Parietal lobe (tissue), 2 donors: ENCODE data around the gene EME1. TPM values are rescaled to one million over a fixed set of nuclear protein-coding genes. Genes with fewer than 3 reads are reported as not detected.

Source experiments
- small RNA-seq: library from RNA; depleted of rRNA; stranded (forward); fragments of <200 nt; gene quantifications from one replicate; pipeline ENCODE3, GENCODE V24; 2014; ENCODE audit warnings: low replicate concordance
- total RNA-seq: library from RNA; depleted of rRNA; stranded (reverse); fragments of >200 nt; gene quantifications from one replicate; pipeline ENCODE4 v1.2.3, GENCODE V29; 2014

EME1 gene, protein sequence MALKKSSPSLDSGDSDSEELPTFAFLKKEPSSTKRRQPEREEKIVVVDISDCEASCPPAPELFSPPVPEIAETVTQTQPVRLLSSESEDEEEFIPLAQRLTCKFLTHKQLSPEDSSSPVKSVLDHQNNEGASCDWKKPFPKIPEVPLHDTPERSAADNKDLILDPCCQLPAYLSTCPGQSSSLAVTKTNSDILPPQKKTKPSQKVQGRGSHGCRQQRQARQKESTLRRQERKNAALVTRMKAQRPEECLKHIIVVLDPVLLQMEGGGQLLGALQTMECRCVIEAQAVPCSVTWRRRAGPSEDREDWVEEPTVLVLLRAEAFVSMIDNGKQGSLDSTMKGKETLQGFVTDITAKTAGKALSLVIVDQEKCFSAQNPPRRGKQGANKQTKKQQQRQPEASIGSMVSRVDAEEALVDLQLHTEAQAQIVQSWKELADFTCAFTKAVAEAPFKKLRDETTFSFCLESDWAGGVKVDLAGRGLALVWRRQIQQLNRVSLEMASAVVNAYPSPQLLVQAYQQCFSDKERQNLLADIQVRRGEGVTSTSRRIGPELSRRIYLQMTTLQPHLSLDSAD
- 3.4 TPM for total RNA-seq

DNA sequence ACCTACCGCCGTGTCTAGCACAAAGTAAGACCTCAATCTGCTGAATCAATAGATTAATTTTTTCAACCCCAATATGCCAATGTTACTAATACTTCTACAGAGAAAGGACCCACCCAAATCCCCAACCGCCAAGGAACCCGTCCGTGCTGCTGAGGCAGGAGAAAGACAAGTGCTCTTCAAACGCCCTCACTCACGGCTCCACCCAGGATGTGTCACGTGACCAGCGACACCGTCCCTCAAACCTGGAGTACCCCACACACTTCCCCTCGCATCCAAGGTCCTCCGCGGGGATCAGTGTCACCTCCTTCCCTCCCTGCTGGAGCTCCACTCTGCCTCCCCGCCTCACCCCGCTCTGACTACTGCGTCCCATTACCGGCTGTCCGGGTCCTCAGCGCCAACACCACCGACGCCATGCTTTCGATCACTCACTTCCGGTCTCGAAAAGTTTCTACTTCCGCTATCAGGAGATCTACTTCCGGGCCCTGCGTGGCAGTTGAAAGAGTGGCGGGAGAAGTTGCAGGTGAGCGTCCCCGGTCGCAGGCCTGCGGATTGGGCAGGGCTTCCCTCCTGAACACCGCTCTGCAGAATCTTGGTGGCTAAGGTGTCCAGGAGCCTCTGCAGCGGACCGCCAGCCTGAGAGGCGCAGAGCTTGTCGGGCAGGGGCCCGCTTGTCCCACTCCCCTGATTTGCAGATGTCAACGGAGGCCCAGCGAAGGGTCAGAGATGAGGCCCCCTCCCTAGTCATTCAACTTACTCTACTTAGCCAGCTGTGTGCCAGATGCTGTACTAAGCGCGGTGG lies at the start of gene EME1, which contains the start of gene MRPL27:
TSS of gene EME1 (plus strand) at position 472 of the 799 bp plus-strand sequence. CDS start 1,980 bp downstream, outside the sequence.
TSS of gene MRPL27 (minus strand) at position 427 of the 799 bp plus-strand sequence. CDS start at position 413, 14 bp downstream.

DNA sequence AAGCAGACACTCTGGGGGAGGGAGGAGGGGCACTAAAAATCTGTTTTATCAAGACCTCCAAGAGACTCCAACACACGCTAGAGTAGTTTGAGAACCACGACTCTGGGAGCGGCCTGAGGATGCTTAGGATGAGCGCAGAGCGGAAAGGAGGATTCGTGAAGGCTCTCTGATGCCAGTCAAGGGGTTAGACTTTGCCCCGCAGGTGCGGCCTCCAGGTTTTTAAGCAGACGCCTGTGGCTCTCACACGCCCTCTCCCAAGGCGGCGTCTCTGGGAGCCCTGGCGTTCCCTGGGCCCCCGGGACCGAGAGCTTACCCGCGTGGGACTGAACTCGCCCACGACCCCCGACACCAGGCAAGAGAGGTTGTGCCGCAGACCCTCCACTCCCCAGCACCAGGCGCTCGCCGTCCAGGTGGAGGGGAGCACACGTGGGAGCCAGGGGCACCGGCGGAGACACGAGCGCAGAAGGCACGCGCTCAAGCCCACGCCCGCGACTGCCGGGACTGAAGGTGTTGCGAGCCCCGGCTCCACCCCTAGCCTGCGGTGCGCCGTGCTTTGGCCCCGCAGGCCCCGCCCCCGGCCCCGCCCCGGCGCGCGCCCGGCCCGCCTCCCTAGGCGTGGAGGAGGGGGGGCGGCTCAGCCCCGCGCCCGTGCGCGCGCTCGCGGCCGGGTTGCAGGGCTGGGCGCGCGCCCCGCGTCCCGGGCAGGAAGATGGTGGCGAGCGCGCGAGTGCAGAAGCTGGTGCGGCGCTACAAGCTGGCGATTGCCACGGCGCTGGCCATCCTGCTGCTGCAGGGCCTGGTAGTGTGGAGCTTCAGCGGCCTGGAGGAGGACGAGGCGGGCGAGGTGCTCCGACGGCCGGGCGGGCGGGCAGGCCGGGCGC lies 27.4 kb upstream of the EME1 start, which contains the start of gene XYLT2:
TSS of gene XYLT2 (plus strand) at position 695 of the 881 bp plus-strand sequence. CDS start at position 710, 15 bp downstream.

DNA sequence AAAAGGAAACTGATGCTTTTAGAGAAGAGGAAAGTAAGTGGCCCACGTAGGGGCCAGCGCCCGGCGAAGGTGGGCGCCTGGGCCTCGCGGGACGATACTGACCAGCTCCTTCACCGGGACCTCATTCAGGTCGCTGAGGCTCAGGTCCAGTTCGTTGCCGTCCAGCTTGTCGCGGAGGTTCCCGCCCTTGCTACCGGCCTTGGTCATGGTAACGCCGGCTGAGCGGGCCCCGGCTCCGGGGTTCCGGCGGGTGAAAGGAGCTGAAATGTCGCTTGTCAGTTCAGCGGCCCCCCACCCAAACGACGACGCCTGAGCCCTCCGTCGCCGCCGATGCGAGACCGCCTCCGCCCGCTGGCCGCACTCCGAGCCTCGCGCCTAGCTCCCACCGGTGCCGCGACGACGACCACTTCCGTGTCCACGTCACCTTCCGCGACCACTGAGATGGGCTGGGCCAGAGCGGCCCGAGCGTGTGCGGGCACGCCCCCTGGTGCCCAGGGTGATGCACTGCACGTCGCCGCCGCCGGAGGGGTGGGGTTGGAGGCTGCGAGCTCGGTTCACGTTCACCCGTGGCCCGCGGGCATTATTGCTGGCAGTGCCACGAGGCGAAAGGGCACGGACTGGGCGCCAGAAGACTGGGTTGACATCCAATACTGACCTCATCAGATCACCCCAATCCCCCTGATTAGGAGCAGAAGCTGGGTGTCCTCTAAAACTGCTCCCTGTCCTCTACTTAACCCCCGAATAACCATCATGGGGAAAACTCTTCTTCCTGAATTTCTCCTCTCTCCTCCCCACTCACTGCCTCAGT lies 24.3 kb downstream of the EME1 start, which contains the start of gene LRRC59:
TSS of gene LRRC59 (minus strand) at position 413 of the 808 bp plus-strand sequence. CDS start at position 207, 206 bp downstream.

DNA sequence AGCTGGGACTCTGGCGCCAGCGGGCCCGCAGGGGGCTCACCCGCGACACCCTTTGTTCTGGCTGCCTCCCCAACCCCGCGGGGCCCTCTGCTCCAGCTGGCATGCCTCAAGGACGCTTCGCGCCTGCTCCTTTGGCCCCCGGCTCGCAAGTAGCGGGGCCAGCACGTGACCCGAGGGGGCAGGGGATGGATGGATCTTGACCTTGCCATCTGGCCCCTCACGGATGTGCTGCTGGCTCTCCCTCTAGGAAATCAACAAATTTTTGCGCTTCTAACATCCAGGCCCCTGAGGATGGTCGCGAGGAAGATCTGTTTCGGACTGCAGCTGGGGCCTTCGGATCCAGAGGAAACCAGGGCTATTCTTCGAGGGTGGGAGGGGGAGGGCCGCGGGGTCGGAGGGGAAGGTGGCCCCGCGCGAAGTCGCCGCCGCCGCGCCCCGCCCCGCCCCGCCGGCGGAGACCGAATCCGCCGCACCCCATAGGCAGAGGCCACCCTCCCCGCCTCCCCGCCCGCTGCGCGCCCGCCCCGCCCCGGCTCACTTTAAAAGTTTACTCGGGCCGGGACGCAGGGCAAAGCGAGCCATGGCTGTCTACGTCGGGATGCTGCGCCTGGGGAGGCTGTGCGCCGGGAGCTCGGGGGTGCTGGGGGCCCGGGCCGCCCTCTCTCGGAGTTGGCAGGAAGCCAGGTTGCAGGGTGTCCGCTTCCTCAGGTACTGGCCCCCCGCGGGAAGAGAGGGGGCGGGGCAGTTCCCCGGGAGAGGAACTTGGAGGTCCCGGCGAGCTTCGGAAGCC lies 52.8 kb downstream of the EME1 start, which contains the start of gene ACSF2:
TSS of gene ACSF2 (plus strand) at position 537 of the 790 bp plus-strand sequence. CDS start at position 581, 44 bp downstream.

Small RNA genes within 50 kb of the gene (small RNA-seq; reads per million reads assigned to genes)
- gene RF00019: not detected

Other genes starting within 250 kb of the EME1 start
- gene SAMD14, start 243.1 kb upstream of the EME1 start, total RNA-seq: 41.3 TPM
- 58.8 TPM for gene PPP1R9B, start 222.6 kb upstream of the EME1 start, total RNA-seq
- not detected for gene SGCA, start 207.2 kb upstream of the EME1 start, total RNA-seq
- gene COL1A1, start 171.6 kb upstream of the EME1 start, total RNA-seq: 5.0 TPM
- gene TMEM92, start 98.8 kb upstream of the EME1 start, total RNA-seq: not detected
- gene XYLT2, start 27.1 kb upstream of the EME1 start, total RNA-seq: 8.8 TPM
- gene MRPL27, start within 50 bp of the EME1 start, total RNA-seq: 41.6 TPM
- 42.3 TPM for gene LRRC59, start 24.3 kb downstream of the EME1 start, total RNA-seq
- gene ACSF2, start 53.0 kb downstream of the EME1 start, total RNA-seq: 5.6 TPM
- gene CHAD, start 95.7 kb downstream of the EME1 start, total RNA-seq: not detected
- 34.7 TPM for gene RSAD1, start 105.6 kb downstream of the EME1 start, total RNA-seq
- gene MYCBPAP, start 135.2 kb downstream of the EME1 start, total RNA-seq: 2.2 TPM
- gene EPN3, start 159.5 kb downstream of the EME1 start, total RNA-seq: 0.63 TPM
- 22.8 TPM for gene SPATA20, start 173.9 kb downstream of the EME1 start, total RNA-seq
- gene CACNA1G, start 187.5 kb downstream of the EME1 start, total RNA-seq: 35.7 TPM